Osteoblast (primary cell): Measurements from ENCODE around the gene IVD. TPM values are rescaled to one million over a fixed set of nuclear protein-coding genes. Genes with fewer than 3 reads are reported as not detected.

ENCODE experiments used
- DNase-seq: peaks from one replicate; pipeline ENCODE4 v3.0.0; 2011; ENCODE audit warnings: low spot score, mixed read lengths; ENCODE audit not compliant: insufficient read length; ENCODE audit errors: missing footprints
- H2AFZ ChIP-seq: 2 replicates; pipeline ENCODE4 v1.6.0; 2011; ENCODE audit warnings: mild to moderate bottlenecking, low read length
- H3K27ac ChIP-seq: 2 replicates; pipeline ENCODE4 v1.5.1; 2011; ENCODE audit warnings: mild to moderate bottlenecking, low read depth, low read length, moderate library complexity
- H3K27me3 ChIP-seq: 2 replicates; pipeline ENCODE4 v1.6.0; 2012; ENCODE audit warnings: mild to moderate bottlenecking, control low read depth, inconsistent platforms, low read length, moderate library complexity; ENCODE audit not compliant: insufficient read depth
- H3K36me3 ChIP-seq: 2 replicates; pipeline ENCODE4 v1.5.1; 2011; ENCODE audit warnings: mild to moderate bottlenecking, low read length, control low read depth, moderate library complexity; ENCODE audit not compliant: insufficient read depth
- H3K4me1 ChIP-seq: 2 replicates; pipeline ENCODE4 v1.5.1; 2011; ENCODE audit warnings: mild to moderate bottlenecking, low read length, control low read depth, moderate library complexity; ENCODE audit not compliant: insufficient read depth
- H3K4me2 ChIP-seq: 2 replicates; pipeline ENCODE4 v1.6.0; 2011; ENCODE audit warnings: mild to moderate bottlenecking, low read length; ENCODE audit not compliant: insufficient read depth
- H3K4me3 ChIP-seq: fragments of 200-600 bp; sonication (generic); 3 replicates; pipeline ENCODE4 v1.5.1; 2012; ENCODE audit warnings: mild to moderate bottlenecking, low read length, inconsistent platforms; ENCODE audit not compliant: insufficient read depth
- H3K79me2 ChIP-seq: 2 replicates; pipeline ENCODE4 v1.6.0; 2012; ENCODE audit warnings: mild to moderate bottlenecking, low read length, control low read depth, inconsistent platforms; ENCODE audit not compliant: insufficient read depth
- H3K9me3 ChIP-seq: 2 replicates; pipeline ENCODE4 v1.5.1; 2011; ENCODE audit warnings: low read depth, low read length, control low read depth
- H4K20me1 ChIP-seq: 2 replicates; pipeline ENCODE4 v1.6.0; 2012; ENCODE audit warnings: mild to moderate bottlenecking, low read length, control low read depth; ENCODE audit not compliant: insufficient read depth
- total RNA-seq: library from RNA; depleted of rRNA; stranded (reverse); fragments of >200 nt; gene quantifications from 2 replicates; pipeline ENCODE4 v1.2.3, GENCODE V29; 2012
- TF ChIP-seq, protein P1 (sequence below): IDR thresholded peaks from 2 replicates; pipeline ENCODE4 v1.5.1; 2011; ENCODE audit warnings: mild to moderate bottlenecking, low read depth, low read length, moderate library complexity; ENCODE audit errors: extremely low read depth

Gene IVD
- total RNA-seq, 1 donor, result 46.3 TPM

DNA sequence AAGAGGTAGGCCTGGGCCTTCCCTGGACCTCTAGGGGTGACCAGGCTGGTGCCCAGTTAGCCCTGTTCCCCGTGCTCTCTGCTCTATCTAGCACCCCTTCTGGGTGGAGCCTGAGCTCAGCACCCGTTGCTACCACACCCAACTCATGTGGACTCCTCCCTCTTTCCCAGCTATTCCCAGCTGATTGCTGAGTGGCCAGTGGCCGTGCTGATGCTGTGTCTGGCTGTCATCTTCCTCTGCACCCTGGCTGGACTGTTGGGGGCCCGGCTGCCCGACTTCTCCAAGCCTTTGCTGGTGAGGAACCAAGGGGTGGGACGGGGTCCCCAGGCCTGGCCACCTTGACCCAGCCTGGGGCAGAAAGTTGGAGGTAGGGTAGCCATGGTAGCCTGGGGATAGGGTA lies 41.3 kb upstream of the IVD start:
- Histone ChIP-seq H3K36me3 (no peaks in the 10 kb centered on the region), H3K79me2 (no peaks in the 10 kb centered on the region), H3K9me3 (no peaks in the 10 kb centered on the region), H3K27me3 (peaks cover 12% of the 10 kb centered on the region), H3K4me2 (no peak overlapping the region), H3K27ac (no peak overlapping the region), H2AFZ (no peak overlapping the region), H3K4me1 (peaks cover 4% of the 10 kb centered on the region), H4K20me1 (no peaks in the 10 kb centered on the region), H3K4me3 (no peak overlapping the region)
- TF ChIP-seq, protein P1, sequence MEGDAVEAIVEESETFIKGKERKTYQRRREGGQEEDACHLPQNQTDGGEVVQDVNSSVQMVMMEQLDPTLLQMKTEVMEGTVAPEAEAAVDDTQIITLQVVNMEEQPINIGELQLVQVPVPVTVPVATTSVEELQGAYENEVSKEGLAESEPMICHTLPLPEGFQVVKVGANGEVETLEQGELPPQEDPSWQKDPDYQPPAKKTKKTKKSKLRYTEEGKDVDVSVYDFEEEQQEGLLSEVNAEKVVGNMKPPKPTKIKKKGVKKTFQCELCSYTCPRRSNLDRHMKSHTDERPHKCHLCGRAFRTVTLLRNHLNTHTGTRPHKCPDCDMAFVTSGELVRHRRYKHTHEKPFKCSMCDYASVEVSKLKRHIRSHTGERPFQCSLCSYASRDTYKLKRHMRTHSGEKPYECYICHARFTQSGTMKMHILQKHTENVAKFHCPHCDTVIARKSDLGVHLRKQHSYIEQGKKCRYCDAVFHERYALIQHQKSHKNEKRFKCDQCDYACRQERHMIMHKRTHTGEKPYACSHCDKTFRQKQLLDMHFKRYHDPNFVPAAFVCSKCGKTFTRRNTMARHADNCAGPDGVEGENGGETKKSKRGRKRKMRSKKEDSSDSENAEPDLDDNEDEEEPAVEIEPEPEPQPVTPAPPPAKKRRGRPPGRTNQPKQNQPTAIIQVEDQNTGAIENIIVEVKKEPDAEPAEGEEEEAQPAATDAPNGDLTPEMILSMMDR, result no peak
- peak; percentile 84 for DNase-seq

DNA sequence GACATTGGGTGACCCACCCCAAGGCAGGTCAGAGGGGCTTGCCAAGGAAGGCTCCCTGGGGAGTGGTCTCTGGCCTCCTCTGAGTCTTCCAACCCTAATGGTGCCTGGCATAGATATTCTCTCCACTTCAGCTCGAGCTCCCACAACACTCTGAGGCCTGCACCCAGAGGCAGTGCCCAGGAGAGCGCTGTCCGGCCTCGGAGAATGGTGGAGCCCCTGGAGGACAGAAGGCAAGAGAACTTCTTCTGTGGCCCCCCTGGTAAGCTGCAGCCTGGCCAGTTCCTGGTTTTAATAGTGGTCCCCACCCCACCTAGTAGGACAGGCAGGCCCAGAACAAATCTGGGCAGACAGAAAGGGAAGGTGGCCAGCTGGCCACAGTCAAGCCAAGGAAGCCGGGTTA lies 40.6 kb upstream of the IVD start:
- Histone ChIP-seq H3K4me1 (peaks cover 4% of the 10 kb centered on the region), H3K27me3 (peaks cover 10% of the 10 kb centered on the region), H3K4me3 (no peak overlapping the region), H3K36me3 (no peaks in the 10 kb centered on the region), H3K9me3 (no peaks in the 10 kb centered on the region), H3K27ac (no peak overlapping the region), H3K79me2 (no peaks in the 10 kb centered on the region), H2AFZ (no peak overlapping the region), H3K4me2 (no peak overlapping the region), H4K20me1 (no peaks in the 10 kb centered on the region)
- DNase-seq, result peak; percentile 61
- TF ChIP-seq, protein P1, result no peak

DNA sequence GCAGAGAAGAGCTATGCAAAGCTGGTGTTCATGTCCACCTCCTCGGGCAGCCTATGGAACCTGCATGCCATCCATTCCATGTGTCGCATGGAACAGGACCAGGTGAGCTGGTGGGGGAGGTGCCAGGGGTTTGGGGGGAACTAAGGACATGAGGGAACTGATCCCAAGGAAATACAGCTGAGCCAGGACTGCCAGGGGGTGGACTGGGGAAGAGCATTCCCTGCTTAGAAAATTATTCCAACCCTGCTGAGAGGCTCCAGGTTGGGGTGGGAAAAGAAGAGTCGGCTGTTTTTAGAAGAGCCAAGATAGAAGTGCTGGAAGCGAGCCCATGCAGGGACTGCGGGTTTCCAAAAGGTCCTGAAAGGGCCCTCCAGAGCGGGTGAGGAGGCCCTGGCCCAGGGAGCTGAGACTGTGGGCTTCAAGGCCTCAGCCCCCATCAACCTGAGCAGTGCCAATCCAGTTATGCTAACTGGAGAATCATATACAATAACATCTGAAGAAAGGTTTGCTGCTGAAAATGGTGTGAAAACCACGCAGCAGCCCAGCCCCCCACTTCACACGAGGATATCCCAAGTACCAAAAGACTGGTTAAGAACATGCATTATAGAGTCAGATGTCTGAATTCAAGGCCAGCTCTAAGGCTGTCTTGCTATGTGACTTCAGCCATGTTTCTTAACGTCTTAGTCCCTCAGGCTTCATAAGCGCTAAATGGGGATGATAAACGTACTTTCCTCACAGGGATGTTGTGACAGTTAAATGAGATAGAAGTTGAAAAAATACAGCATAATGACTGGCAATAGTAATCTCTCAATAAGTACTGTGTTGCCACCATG lies 39.8 kb upstream of the IVD start:
- Histone ChIP-seq H3K4me3 (no peak overlapping the region), H3K79me2 (no peaks in the 10 kb centered on the region), H3K9me3 (no peaks in the 10 kb centered on the region), H3K4me2 (no peak overlapping the region), H3K36me3 (no peaks in the 10 kb centered on the region), H3K27ac (no peak overlapping the region), H3K4me1 (peaks cover 4% of the 10 kb centered on the region), H3K27me3 (peaks cover 10% of the 10 kb centered on the region), H4K20me1 (no peaks in the 10 kb centered on the region), H2AFZ (no peak overlapping the region)
- TF ChIP-seq, protein P1, result no peak
- peak; percentile 77 for DNase-seq

DNA sequence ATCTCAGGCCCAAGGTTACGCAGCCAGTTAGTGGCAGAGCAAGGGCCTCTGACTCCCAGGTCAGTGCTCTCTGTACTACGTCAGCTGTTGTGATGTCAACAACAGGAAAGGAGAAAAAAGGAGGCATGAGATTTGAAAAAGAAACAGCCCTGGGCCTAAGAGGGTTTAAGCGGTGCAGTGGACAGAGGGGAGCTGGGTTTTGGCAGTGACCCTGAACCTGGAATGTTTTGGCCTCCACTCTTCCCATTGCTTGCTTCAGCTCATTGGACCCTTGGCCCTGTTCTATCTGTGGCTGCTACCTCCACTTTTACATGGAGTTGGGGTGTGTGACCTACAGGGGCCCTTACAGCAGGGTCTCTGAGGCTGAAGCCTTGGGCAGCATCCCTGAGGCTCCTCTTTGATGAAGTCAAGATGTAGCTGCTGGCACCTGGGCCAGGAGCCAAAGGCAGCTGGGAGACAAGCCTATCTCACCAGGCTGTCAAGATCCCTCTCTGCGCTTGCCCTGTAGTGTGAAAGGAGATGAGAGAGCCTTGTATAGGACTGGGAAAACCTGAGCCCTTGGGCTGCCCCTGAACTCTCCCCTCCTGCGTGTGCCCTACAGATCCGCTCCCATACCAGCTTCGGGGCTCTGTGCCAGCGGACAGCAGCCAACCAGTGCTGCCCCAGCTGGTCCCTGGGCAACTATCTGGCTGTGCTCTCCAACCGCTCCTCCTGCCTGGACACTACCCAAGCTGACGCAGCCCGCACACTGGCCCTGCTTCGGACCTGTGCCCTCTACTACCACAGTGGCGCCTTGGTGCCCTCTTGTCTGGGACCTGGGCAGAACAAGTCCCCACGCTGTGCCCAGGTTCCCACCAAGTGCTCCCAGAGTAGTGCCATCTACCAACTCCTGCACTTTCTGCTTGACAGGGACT lies 38.9 kb upstream of the IVD start:
- Histone ChIP-seq H3K36me3 (no peaks in the 10 kb centered on the region), H3K4me2 (no peak overlapping the region), H3K4me1 (peaks cover 4% of the 10 kb centered on the region), H4K20me1 (no peaks in the 10 kb centered on the region), H3K79me2 (no peaks in the 10 kb centered on the region), H2AFZ (no peak overlapping the region), H3K27me3 (peaks cover 5% of the 10 kb centered on the region), H3K27ac (no peak overlapping the region), H3K4me3 (no peak overlapping the region), H3K9me3 (no peaks in the 10 kb centered on the region)
- DNase-seq, result peak; percentile 53
- TF ChIP-seq, protein P1, result no peak
